MM.1S (cell line): ENCODE data around the gene ZNF627.

Experiments
- CTCF ChIP-seq: fragments of 300-600 bp; sonication (generic); IDR thresholded peaks from 2 replicates; pipeline ENCODE4 v1.5.1; 2016; ENCODE audit warnings: antibody characterized with exemption, low read length, mixed read lengths
- EZH2 ChIP-seq: fragments of 300-600 bp; sonication (generic); optimal IDR thresholded peaks from 2 replicates; pipeline ENCODE3; 2017; ENCODE audit warnings: low read depth, mild to moderate bottlenecking, antibody characterized with exemption, low read length, mixed read lengths
- EZH2phosphoT487 ChIP-seq: fragments of 300-600 bp; sonication (generic); IDR thresholded peaks from 2 replicates; pipeline ENCODE4 v1.6.1; 2018; ENCODE audit warnings: antibody characterized with exemption, low read length

GRCh38 chr19:11574689-11575088 is 22.6 kb upstream of the ZNF627 start:
- TF ChIP-seq CTCF (no peak), EZH2phosphoT487 (no peak), EZH2 (no peak)
